Endodermal cell (in vitro differentiated cells): ENCODE data around the gene NLGN1. TPM values are rescaled to one million over a fixed set of nuclear protein-coding genes. Genes with fewer than 3 reads are reported as not detected.

Experiments used
- DNase-seq: peaks from one replicate; pipeline ENCODE4 v3.0.0-alpha.2; 2017
- H3K27ac ChIP-seq: 2 replicates; pipeline ENCODE4 v1.5.1; 2013; ENCODE audit warnings: mild to moderate bottlenecking, low read depth, low read length, moderate library complexity
- H3K27me3 ChIP-seq: 2 replicates; pipeline ENCODE4 v1.6.1; 2013; ENCODE audit warnings: mild to moderate bottlenecking, low read length, moderate library complexity; ENCODE audit not compliant: insufficient read depth, control insufficient read depth, poor library complexity, severe bottlenecking
- H3K36me3 ChIP-seq: 2 replicates; pipeline ENCODE4 v1.7.0; 2013; ENCODE audit warnings: mild to moderate bottlenecking, low read length, moderate library complexity; ENCODE audit not compliant: control insufficient read depth, insufficient read depth
- H3K4me1 ChIP-seq: one replicate; pipeline ENCODE4 v1.7.0; 2013; ENCODE audit warnings: low read length; ENCODE audit not compliant: control insufficient read depth, insufficient read depth
- H3K4me3 ChIP-seq: 2 replicates; pipeline ENCODE4 v1.5.1; 2013; ENCODE audit warnings: mild to moderate bottlenecking, low read length, moderate library complexity
- H3K9ac ChIP-seq: 2 replicates; pipeline ENCODE4 v1.6.1; 2013; ENCODE audit warnings: mild to moderate bottlenecking, low read length, moderate library complexity; ENCODE audit not compliant: poor library complexity, severe bottlenecking; ENCODE audit errors: extremely low read depth
- H3K9me3 ChIP-seq: 2 replicates; pipeline ENCODE4 v1.6.1; 2013; ENCODE audit warnings: mild to moderate bottlenecking, low read length, moderate library complexity; ENCODE audit not compliant: control insufficient read depth
- H3K27ac Mint-ChIP-seq: 2 replicates; pipeline ENCODE4 v1.8.0; 2020; ENCODE audit warnings: mixed read lengths
- H3K27me3 Mint-ChIP-seq: 2 replicates; pipeline ENCODE4 v1.8.0; 2021; ENCODE audit warnings: mild to moderate bottlenecking, mixed read lengths; ENCODE audit not compliant: insufficient read depth
- H3K36me3 Mint-ChIP-seq: 2 replicates; pipeline ENCODE4 v1.8.0; 2020; ENCODE audit warnings: low read depth, mixed read lengths
- H3K4me1 Mint-ChIP-seq: 2 replicates; pipeline ENCODE4 v1.8.0; 2020; ENCODE audit warnings: mixed read lengths
- H3K4me3 Mint-ChIP-seq: 2 replicates; pipeline ENCODE4 v1.8.0; 2020; ENCODE audit warnings: mild to moderate bottlenecking, moderate library complexity, mixed read lengths
- H3K9me3 Mint-ChIP-seq: 2 replicates; pipeline ENCODE4 v1.8.0; 2020; ENCODE audit warnings: mild to moderate bottlenecking, mixed read lengths
- WGBS, 2 experiments: methylation state at CpG; one replicate each; pipeline versions ENCODE4 v1.1.5 to v1.1.7; 2013; ENCODE audit warnings: missing lambda C conversion rate in 2 of 2, mixed read lengths in 1 of 2; ENCODE audit not compliant: insufficient coverage in 1 of 2, insufficient read length in 1 of 2; 5-methylcytosine and 5-hydroxymethylcytosine counted together
- total RNA-seq, 2 donors: library from RNA; stranded (reverse); fragmentation: NEBNext Ultra II Directional in 1 of 2; extraction: Animal tissue kit (Norgen Biotek cat#: 25700) in 1 of 2; gene quantifications; 2 replicates in 1 of 2; 3 replicates in 1 of 2; pipeline ENCODE4 v1.2.1, GENCODE V29; 2021
- TF ChIP-seq, protein P1 (sequence below): fragments of 200-600 bp; sonication (generic); conservative IDR thresholded peaks from 2 replicates; pipeline ENCODE4 v1.5.0; 2021; ENCODE audit warnings: antibody characterized with exemption, mild to moderate bottlenecking

The NLGN1 gene
- total RNA-seq, 2 donors from 2014 or later = 3.4 to 14.3 TPM

DNA sequence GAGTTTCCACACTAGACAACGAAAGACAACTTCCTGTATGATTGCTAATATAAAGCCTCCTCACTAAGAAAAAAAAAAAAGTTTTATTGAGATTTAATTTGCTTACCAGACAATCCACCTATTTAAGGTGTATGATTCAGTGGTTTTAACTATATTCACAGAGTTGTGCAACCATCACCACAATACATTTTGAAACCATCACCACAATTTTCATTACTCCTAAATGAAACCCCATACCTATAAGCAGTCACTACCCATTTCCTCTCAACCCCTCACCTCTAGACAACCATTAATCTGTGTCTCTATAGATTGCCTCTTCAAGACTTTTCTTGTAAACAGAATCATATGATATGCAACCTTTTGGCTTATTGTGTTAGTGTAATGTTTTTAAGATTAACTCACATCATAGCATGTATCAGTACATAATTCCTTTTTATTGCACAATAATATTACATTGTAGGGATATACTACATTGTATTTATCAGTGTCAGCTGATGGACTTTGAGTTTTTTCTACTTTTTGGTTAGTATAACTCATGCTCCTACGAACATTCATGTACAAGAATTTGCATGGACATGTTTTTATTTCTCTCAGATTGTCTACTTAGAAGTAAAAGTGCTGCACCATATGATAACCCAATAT lies 339.7 kb downstream of the NLGN1 start:
- no peak overlapping the region for H3K4me3 Mint-ChIP-seq
- TF ChIP-seq, protein P1, sequence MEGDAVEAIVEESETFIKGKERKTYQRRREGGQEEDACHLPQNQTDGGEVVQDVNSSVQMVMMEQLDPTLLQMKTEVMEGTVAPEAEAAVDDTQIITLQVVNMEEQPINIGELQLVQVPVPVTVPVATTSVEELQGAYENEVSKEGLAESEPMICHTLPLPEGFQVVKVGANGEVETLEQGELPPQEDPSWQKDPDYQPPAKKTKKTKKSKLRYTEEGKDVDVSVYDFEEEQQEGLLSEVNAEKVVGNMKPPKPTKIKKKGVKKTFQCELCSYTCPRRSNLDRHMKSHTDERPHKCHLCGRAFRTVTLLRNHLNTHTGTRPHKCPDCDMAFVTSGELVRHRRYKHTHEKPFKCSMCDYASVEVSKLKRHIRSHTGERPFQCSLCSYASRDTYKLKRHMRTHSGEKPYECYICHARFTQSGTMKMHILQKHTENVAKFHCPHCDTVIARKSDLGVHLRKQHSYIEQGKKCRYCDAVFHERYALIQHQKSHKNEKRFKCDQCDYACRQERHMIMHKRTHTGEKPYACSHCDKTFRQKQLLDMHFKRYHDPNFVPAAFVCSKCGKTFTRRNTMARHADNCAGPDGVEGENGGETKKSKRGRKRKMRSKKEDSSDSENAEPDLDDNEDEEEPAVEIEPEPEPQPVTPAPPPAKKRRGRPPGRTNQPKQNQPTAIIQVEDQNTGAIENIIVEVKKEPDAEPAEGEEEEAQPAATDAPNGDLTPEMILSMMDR = no peak
- Histone ChIP-seq H3K9ac (no peak overlapping the region), H3K9me3 (no peaks in the 10 kb centered on the region), H3K27ac (no peak overlapping the region), H3K4me3 (no peak overlapping the region), H3K36me3 (no peaks in the 10 kb centered on the region), H3K4me1 (no peaks in the 10 kb centered on the region), H3K27me3 (no peaks in the 10 kb centered on the region)
- no peaks in the 10 kb centered on the region for H3K27me3 Mint-ChIP-seq
- H3K36me3 Mint-ChIP-seq = no peaks in the 10 kb centered on the region
- H3K27ac Mint-ChIP-seq = no peak overlapping the region
- DNase-seq = no peak
- WGBS, 2 experiments = 95% methylated on average over 2 of the region's 2 CpGs; no CpG with 5 or more reads in 1 of the 2 experiments
- H3K9me3 Mint-ChIP-seq = no peaks in the 10 kb centered on the region
- peaks cover 12% of the 10 kb centered on the region for H3K4me1 Mint-ChIP-seq

DNA sequence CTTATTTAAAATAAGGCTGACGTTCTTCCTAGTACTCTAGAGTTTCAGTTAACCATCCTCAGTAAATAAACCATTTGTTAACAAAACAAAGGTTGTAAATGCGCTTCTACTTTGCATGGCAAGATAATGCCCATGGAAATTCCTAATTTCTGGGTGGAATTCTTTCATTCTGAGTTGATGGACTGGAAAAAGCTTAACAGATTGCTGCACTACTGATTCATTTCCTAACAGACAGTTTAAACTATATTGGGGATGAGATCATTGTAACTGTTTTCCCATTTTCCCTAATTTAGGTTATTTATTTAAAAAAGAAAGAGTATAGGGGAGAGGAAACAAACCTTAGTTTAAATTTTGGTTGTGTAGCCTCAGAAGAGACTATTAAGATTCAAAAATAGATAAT lies 342.2 kb downstream of the NLGN1 start:
- Mint-ChIP-seq H3K9me3 (no peaks in the 10 kb centered on the region), H3K4me1 (peaks cover 16% of the 10 kb centered on the region), H3K27ac (no peak overlapping the region), H3K4me3 (no peak overlapping the region), H3K27me3 (no peaks in the 10 kb centered on the region), H3K36me3 (no peaks in the 10 kb centered on the region)
- 80 to 100% methylated on average over 2 of the region's 2 CpGs for WGBS, 2 experiments
- DNase-seq = no peak
- H3K9me3 ChIP-seq = no peaks in the 10 kb centered on the region
- TF ChIP-seq, protein P1 = no peak
- H3K4me1 ChIP-seq = no peaks in the 10 kb centered on the region
- no peak overlapping the region for H3K4me3 ChIP-seq
- no peaks in the 10 kb centered on the region for H3K27me3 ChIP-seq
- H3K36me3 ChIP-seq = no peaks in the 10 kb centered on the region
- no peak overlapping the region for H3K27ac ChIP-seq
- H3K9ac ChIP-seq = no peak overlapping the region

DNA sequence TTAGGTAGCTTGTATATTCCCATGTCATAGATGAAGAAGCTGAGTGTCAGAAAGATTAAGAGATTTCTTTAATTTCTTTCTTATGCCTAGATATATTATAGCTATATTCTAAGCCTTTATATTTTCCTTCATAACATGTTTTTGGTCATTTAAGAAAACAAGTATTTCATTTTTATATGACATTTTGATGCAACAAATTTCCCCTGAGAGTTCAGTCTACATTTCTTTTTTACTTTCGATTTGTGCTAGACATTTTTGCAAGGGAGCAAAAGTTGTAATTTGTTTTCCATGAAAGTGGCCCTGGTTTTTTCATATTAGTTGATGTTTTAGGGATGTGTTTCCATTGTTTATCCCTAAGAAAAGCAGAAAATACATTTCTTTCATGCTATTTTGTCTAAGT lies 344.9 kb downstream of the NLGN1 start:
- no peak overlapping the region for H3K27ac ChIP-seq
- no peaks in the 10 kb centered on the region for H3K4me1 ChIP-seq
- no peaks in the 10 kb centered on the region for H3K36me3 ChIP-seq
- H3K36me3 Mint-ChIP-seq = no peaks in the 10 kb centered on the region
- H3K4me3 ChIP-seq = no peak overlapping the region
- no peak overlapping the region for H3K4me3 Mint-ChIP-seq
- no peaks in the 10 kb centered on the region for H3K27me3 ChIP-seq
- WGBS, 2 experiments = 100% methylated on average over 1 of the region's 1 CpG; no CpG with 5 or more reads in 1 of the 2 experiments
- no peaks in the 10 kb centered on the region for H3K9me3 ChIP-seq
- no peak for DNase-seq
- H3K9me3 Mint-ChIP-seq = no peaks in the 10 kb centered on the region
- no peak overlapping the region for H3K27ac Mint-ChIP-seq
- H3K27me3 Mint-ChIP-seq = no peaks in the 10 kb centered on the region
- H3K9ac ChIP-seq = no peak overlapping the region
- peaks cover 16% of the 10 kb centered on the region for H3K4me1 Mint-ChIP-seq
- TF ChIP-seq, protein P1 = no peak
